Astrocyte of the cerebellum (primary cell): ENCODE measurements around the gene GPR15.

ENCODE experiments used
- DNase-seq: peaks from one replicate; pipeline ENCODE4 v3.0.0-alpha.2; 2011; ENCODE audit warnings: low read depth
- H3K4me3 ChIP-seq: 2 replicates; pipeline ENCODE4 v1.5.1; 2011; ENCODE audit warnings: mild to moderate bottlenecking, low read depth, low read length, moderate library complexity
- CTCF ChIP-seq: IDR thresholded peaks from 2 replicates; pipeline ENCODE4 v1.5.1; 2012; ENCODE audit warnings: low read length, low read depth, moderate library complexity, mild to moderate bottlenecking; ENCODE audit errors: missing control alignments
- in situ Hi-C: cut with HindIII; loops from 2 replicates; pipeline ENCODE4 v1.10.0; 2017; ENCODE audit warnings: low sequenced_read_pairs

The GPR15 gene

GRCh38 chr3:98548544-98548943 is 16.8 kb downstream of the GPR15 start:
- no peak for DNase-seq
- in situ Hi-C loops, result no loop called here
- no peak overlapping the region for H3K4me3 ChIP-seq
- no peak for TF ChIP-seq CTCF

GRCh38 chr3:98550833-98551232 is 19.1 kb downstream of the GPR15 start:
- no peak overlapping the region for H3K4me3 ChIP-seq
- DNase-seq, result no peak
- in situ Hi-C loops, result no loop called here
- TF ChIP-seq CTCF, result no peak

GRCh38 chr3:98551236-98551635 is 19.5 kb downstream of the GPR15 start:
- no peak for DNase-seq
- in situ Hi-C loops, result no loop called here
- H3K4me3 ChIP-seq, result no peak overlapping the region
- no peak for TF ChIP-seq CTCF

GRCh38 chr3:98551754-98552153 is 20.0 kb downstream of the GPR15 start:
- TF ChIP-seq CTCF, result no peak
- DNase-seq, result no peak
- in situ Hi-C loops, result no loop called here

GRCh38 chr3:98552232-98553020 is 20.6 kb downstream of the GPR15 start:
- DNase-seq, result no peak
- H3K4me3 ChIP-seq, result no peak overlapping the region
- TF ChIP-seq CTCF, result no peak
- in situ Hi-C loops, result no loop called here

More at GRCh38 chr3:98551754-98552153, 20.0 kb downstream of the GPR15 start:
- H3K4me3 ChIP-seq, result no peak overlapping the region

- TF ChIP-seq CTCF, result no peak
- DNase-seq, result no peak
- in situ Hi-C loops, result no loop called here
- no peak overlapping the region for H3K4me3 ChIP-seq
These were observed 21.3 kb downstream of the GPR15 start for GRCh38 chr3:98553021-98553563.
